Neural crest cell (in vitro differentiated cells): ENCODE measurements around the gene ZDHHC14. TPM values are rescaled to one million over a fixed set of nuclear protein-coding genes. Genes with fewer than 3 reads are reported as not detected.
A peak's percentile ranks its signal among the peaks of the same experiment; 100 is the strongest.

ENCODE experiments used
- DNase-seq: peaks from one replicate; pipeline ENCODE4 v3.0.0; 2021; ENCODE audit warnings: low read depth, mixed read lengths, low spot score
- H3K27ac Mint-ChIP-seq: one replicate; pipeline ENCODE4 v1.8.0; 2021; ENCODE audit warnings: mild to moderate bottlenecking, mixed read lengths; ENCODE audit not compliant: unreplicated experiment
- H3K27me3 Mint-ChIP-seq: 2 replicates; pipeline ENCODE4 v1.8.0; 2021; ENCODE audit warnings: low read depth, mild to moderate bottlenecking, mixed read lengths
- H3K36me3 Mint-ChIP-seq: 2 replicates; pipeline ENCODE4 v1.8.0; 2021; ENCODE audit warnings: low read depth, mild to moderate bottlenecking, mixed read lengths
- H3K4me1 Mint-ChIP-seq: 2 replicates; pipeline ENCODE4 v1.8.0; 2021; ENCODE audit warnings: mixed read lengths
- H3K4me3 Mint-ChIP-seq: one replicate; pipeline ENCODE4 v1.8.0; 2021; ENCODE audit warnings: mild to moderate bottlenecking, mixed read lengths
- H3K9me3 Mint-ChIP-seq: 2 replicates; pipeline ENCODE4 v1.8.0; 2021; ENCODE audit warnings: mixed read lengths
- total RNA-seq: library from RNA; stranded (reverse); gene quantifications from 2 replicates; pipeline ENCODE4 v1.2.1, GENCODE V29; 2021
- TF ChIP-seq, protein P1 (sequence below): fragments of 200-600 bp; sonication (generic); conservative IDR thresholded peaks from 2 replicates; pipeline ENCODE4 v1.5.0; 2021; ENCODE audit warnings: antibody characterized with exemption, mild to moderate bottlenecking

Gene ZDHHC14
- total RNA-seq, 1 donor from 2014 or later = 5.3 TPM

DNA sequence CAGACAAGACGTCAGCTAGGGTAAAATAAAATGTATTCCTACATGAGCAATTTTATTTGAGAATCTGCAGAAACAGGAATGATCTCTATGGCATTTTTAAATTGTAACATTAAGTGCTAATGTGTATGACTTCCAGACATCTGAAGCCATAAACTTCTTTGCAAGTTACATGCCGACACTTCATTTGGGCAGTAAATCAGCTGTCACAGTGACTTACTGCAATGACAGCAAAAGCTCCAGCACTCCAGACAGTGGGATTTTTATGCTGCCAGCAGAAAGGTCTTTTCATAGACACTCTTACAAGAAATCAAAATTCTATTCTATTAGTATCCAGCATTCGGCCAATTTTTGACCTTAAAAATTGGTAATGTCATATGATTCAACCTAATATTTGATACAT, 285.7 kb downstream of the ZDHHC14 start:
- Mint-ChIP-seq H3K4me3 (no peak overlapping the region), H3K36me3 (peaks cover 3% of the 10 kb centered on the region), H3K27ac (no peak overlapping the region), H3K9me3 (no peaks in the 10 kb centered on the region), H3K4me1 (peaks cover 11% of the 10 kb centered on the region), H3K27me3 (peaks cover 7% of the 10 kb centered on the region)
- no peak for DNase-seq
- TF ChIP-seq, protein P1, sequence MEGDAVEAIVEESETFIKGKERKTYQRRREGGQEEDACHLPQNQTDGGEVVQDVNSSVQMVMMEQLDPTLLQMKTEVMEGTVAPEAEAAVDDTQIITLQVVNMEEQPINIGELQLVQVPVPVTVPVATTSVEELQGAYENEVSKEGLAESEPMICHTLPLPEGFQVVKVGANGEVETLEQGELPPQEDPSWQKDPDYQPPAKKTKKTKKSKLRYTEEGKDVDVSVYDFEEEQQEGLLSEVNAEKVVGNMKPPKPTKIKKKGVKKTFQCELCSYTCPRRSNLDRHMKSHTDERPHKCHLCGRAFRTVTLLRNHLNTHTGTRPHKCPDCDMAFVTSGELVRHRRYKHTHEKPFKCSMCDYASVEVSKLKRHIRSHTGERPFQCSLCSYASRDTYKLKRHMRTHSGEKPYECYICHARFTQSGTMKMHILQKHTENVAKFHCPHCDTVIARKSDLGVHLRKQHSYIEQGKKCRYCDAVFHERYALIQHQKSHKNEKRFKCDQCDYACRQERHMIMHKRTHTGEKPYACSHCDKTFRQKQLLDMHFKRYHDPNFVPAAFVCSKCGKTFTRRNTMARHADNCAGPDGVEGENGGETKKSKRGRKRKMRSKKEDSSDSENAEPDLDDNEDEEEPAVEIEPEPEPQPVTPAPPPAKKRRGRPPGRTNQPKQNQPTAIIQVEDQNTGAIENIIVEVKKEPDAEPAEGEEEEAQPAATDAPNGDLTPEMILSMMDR = no peak

GRCh38 chr6:157667211-157668008, 286.4 kb downstream of the ZDHHC14 start:
- TF ChIP-seq, protein P1 = peak; percentile 92
- Mint-ChIP-seq H3K27me3 (peaks cover 7% of the 10 kb centered on the region), H3K4me1 (peaks cover 11% of the 10 kb centered on the region), H3K27ac (no peak overlapping the region), H3K9me3 (no peaks in the 10 kb centered on the region), H3K36me3 (peaks cover 3% of the 10 kb centered on the region), H3K4me3 (no peak overlapping the region)
- peak; percentile 61 for DNase-seq

DNA sequence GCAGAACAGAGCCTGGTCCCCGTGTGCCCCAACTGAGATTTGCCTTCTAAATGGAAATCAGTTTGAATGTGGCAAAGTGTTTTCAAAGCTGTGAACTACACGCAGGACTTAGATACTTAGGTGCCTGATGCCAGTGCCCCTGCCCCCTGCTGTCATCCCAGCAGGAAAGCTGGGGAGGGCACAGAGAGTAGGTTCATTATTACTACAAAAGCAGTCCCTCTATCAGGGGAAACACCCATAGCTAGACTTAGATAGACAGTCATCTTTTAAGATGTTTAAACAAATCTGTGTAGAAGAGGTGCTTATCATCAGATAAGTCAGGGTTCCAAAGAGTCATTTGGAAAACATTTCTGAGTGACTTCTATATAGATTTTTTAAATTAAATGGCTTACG, 287.0 kb downstream of the ZDHHC14 start:
- no peaks in the 10 kb centered on the region for H3K9me3 Mint-ChIP-seq
- TF ChIP-seq, protein P1 = no peak
- H3K36me3 Mint-ChIP-seq = peaks cover 3% of the 10 kb centered on the region
- H3K27ac Mint-ChIP-seq = no peak overlapping the region
- H3K4me3 Mint-ChIP-seq = no peak overlapping the region
- H3K27me3 Mint-ChIP-seq = peaks cover 7% of the 10 kb centered on the region
- H3K4me1 Mint-ChIP-seq = peaks cover 11% of the 10 kb centered on the region
- no peak for DNase-seq

DNA sequence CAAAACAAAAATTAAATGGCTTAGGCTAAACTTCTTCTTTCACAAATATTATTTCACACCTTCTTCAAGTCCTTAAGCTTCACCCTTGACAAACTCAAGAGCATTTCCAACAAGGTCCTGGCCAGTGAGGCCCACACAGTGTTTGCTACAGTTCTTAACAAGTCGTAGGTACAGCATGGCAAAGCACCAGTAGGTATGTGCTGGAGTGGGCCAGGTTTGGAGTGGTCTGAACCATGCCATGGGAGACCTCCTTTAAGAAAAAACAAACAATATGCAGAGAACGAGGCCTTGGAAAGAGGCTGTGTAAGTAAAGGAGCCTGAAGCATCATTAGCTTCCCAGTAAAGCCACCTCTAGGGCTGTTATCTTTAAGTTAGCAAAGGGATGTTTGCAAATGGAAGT, 287.7 kb downstream of the ZDHHC14 start:
- H3K27me3 Mint-ChIP-seq = peaks cover 7% of the 10 kb centered on the region

GRCh38 chr6:157669323-157669722, 288.3 kb downstream of the ZDHHC14 start:
- no peaks in the 10 kb centered on the region for H3K36me3 Mint-ChIP-seq
- TF ChIP-seq, protein P1 = no peak
- no peaks in the 10 kb centered on the region for H3K9me3 Mint-ChIP-seq
- H3K4me3 Mint-ChIP-seq = no peak overlapping the region
- peaks cover 11% of the 10 kb centered on the region for H3K4me1 Mint-ChIP-seq
- no peak overlapping the region for H3K27ac Mint-ChIP-seq
- peaks cover 7% of the 10 kb centered on the region for H3K27me3 Mint-ChIP-seq
- DNase-seq = no peak

More for the DNA sequence above, 287.7 kb downstream of the ZDHHC14 start:
- Mint-ChIP-seq H3K27ac (no peak overlapping the region), H3K9me3 (no peaks in the 10 kb centered on the region), H3K4me1 (peaks cover 11% of the 10 kb centered on the region), H3K4me3 (no peak overlapping the region), H3K36me3 (peaks cover 1% of the 10 kb centered on the region)
- DNase-seq = no peak
- TF ChIP-seq, protein P1 = no peak
